HL-60/S4 (cell line): ENCODE measurements around the gene GPS1.

Experiments used
- in situ Hi-C: fragments of 300-500 bp; cut with MboI; formaldehyde crosslinking; loops from 2 replicates; pipeline ENCODE4 v1.14.3; 2022; ENCODE audit warnings: low sequenced_read_pairs

Gene GPS1

DNA sequence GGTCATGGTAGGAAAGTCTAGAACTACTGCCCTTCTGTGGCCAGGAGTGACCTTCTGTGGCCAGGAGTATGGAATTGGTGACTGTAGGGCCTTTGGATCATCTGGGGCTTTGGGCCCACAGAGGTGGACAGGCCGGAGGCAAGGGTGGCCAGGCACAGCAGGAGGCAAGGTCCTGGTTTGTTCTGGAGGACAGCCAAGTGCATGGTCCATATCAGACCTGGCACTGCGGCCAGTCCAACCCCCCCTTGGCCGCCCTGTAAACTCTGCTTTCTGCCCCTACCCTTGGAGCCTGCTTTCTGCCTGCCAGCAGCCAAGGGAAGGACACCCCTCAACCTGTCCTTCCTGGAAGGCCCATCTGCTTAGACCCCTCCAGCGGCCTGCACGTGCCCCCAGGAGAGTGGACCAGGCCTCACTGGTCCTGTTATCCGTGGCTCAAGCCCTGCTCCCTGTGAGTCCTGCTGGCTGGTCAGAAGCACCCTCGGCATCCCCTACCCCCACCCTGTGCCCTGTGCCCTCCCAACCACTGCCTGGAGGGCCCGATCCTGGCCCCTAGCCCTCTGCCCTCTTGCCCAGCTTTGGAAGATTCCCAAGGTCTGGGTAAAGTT lies 11.9 kb upstream of the GPS1 start:
- in situ Hi-C loops, result loop anchor here (10.0 kb wide), 1 partner anchor 115 kb away; no protein-coding TSS in a partner anchor

DNA sequence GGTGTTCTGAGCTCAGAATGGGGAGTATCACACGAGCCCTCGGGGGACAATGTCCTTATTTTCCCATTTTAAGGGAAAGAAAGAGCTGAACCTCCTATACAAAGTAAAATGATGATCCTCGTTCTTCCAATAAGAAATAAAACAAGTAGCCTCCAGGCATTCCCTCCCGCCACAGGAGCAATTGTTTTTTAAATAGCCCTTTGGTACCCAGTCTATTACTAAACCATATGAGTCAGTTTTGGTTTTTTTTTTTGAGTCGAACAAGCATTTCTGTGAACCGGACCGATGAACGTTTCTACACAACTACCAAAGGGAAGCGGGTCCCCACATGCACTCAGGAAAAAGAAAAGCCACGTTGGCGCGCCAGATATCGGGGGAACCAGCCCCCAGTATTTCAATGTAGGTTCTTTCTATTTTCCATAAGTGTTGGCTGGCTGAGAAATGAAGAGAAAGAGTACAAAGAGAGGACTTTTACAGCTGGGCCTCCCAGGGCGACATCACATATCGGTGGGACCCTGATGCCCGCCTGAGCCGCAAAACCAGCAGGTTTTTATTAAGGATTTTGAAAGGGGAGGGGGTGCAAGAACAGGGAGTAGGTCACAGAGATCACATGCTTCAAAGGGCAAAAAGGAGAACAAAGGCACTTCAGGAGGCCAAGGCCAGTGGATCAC lies 10.4 kb upstream of the GPS1 start:
- in situ Hi-C loops, result no loop called here

DNA sequence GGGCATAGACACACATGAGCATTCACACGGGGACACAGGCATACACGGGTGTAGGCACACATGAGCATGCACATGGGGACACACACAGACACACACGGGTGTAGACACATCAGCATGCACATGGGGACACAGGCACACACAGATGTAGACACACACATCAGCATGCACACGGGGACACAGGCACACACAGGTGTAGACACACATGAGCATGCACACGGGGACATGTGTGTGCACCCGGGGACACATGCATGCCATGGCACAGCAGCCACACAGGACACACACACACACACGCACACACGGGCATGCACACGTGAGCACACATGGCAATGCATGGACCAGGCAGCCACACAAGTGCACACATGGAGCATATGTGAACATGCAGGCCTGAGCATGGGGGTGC lies 9.0 kb upstream of the GPS1 start:
- in situ Hi-C loops, result no loop called here

DNA sequence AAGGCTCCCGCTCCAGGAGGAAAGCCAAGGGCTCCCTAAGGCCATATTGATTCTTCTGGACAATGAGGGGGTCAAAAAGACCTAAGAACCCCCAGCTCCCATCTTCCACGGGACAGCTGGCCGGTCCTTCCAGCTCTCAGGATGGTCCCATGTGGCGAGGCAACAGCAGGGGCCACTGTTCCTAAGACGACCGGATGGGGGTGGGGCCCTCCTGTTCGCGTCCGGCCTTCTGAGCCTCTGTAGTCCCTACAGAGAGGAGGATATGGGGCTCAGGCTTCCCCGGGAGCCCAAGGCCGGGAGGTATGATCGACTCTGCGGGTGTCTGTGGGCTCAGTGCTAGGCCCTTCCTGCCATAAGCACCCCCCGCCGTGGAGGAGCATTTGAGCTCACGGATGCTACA lies 8.2 kb upstream of the GPS1 start:
- in situ Hi-C loops, result no loop called here

DNA sequence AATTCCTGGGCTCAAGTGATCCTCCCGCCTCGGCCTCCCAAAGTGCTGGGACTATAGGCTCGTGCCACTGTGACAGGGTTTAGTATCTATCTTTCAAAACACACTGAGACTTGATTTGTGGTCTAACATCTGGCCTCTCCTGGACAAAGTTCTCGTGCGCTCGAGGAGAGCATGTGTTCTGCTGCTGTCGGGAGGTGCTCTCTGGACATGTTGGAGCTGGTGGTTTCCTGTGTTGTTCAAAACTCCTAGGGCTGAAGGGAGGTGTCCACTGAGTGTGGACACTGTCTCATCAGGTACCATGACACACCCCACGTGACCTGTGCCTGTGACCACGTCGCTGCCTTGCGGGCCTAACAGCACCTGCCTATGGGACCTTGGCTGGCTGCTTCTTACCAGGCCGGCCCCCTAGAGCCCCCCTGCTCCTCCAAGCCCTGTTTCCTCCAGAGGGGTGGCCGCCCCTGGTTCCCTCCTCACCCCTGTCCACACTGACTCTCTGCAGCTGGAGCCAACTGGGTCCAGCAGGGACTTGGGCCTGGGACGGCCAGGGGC lies 5.7 kb upstream of the GPS1 start:
- in situ Hi-C loops, result no loop called here

DNA sequence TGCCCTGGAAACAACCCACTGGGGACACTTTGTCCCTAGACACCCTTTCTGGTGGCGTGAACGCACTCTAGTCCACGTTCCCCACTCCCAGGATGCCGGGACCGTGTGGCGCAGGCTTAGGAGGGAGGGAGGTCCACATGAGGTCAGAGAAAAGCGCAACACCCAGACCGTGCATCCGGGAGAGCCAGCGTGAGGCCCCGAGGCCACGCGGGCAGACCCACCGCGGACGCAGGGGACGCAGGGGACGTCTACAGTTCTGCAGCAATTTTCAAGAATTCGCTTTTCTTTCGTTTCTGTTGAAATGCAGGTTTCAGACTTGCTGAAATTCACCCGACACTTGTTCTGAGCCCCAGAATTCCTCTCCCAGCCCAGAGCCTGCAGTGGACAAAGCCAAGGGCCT lies 4.8 kb upstream of the GPS1 start:
- in situ Hi-C loops, result no loop called here

DNA sequence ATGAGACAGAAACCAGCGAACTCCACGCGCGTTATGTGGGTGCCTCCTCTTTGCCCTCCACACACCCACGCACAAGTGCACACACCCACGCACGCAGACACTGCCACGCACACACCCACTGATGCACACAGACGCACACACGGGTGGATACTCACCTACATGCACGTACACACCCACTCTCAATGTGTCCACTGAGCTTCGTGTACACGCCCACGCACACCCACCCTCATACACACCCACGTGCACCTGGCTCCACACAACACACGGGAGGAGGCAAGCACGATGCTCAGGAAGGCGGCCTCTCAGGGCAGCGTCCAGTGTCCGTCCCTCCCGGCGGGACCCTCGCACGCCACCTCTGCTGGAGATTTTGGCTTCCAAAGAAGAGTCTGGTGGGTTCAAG lies 4.3 kb upstream of the GPS1 start:
- in situ Hi-C loops, result no loop called here

DNA sequence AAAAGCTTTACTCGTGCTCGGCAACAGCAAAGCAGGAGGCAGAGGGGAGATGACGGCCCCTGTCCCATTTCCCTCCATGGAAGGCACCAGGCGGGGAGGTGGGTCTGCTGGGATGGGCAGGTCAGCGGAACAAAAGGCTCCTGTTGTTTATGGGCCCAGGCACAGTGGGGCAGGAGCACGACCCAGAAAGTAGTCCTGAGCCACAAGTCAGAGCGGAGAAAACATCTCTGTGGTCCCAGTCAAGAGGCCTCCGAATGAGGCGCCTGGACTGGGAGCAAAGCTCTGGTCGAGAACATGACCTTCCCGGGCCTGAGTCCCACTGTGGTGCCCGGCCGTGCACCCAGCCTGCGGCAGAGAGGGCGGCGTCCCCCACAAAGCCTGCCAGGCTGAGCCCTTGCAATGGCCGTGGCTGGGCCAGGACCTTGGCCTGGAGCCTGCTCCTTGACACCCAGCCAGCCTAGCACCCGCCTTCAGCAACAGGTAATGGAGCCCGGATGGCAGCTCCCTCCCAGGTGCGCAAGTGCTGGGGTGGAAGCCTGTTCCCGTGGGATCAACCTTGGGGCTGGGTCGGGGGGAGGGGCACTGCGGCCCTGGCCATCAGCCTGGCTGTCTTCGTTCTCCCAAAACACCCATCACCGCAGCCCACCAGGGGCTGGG lies 3.7 kb upstream of the GPS1 start:
- in situ Hi-C loops, result no loop called here

DNA sequence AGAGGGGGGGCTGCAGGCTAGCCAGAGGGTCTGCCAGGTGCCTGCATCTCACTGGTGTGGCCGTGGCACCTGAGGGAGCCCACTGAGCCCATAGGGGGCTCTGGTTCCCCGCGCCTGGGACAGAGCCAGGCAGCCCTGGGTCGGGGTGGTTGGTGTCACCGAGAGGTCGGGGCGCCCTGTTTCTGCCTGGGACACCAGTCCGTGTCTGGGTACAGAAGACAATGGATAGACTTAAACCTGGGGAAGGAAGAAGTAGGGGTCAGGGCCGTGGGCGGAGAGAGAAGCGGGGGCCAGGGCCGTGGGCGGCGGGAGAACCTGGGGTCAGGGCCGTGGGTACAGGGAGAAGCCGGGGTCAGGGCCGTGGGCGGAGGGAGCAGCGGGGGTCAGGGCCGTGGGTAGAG lies 3.1 kb upstream of the GPS1 start:
- in situ Hi-C loops, result no loop called here

DNA sequence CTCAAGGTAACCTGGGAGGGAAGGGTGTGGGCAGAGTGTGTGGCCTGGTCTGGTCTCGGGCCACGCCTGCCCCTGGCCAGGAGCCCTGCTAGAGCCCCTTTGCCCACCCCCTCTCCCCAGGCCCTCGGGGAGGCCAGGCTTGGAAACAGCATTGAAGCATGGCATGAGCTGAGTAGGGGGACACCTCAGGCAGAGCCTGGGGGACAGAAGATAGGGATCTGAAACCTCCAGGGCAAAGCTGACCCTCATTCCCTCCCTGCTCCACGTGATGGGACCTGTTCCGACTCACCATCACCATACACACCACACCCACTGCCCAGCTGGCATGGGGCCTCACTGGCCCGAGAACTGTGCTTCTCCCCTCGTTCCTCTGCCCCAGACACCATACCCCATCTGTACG lies 2.6 kb upstream of the GPS1 start:
- in situ Hi-C loops, result no loop called here

DNA sequence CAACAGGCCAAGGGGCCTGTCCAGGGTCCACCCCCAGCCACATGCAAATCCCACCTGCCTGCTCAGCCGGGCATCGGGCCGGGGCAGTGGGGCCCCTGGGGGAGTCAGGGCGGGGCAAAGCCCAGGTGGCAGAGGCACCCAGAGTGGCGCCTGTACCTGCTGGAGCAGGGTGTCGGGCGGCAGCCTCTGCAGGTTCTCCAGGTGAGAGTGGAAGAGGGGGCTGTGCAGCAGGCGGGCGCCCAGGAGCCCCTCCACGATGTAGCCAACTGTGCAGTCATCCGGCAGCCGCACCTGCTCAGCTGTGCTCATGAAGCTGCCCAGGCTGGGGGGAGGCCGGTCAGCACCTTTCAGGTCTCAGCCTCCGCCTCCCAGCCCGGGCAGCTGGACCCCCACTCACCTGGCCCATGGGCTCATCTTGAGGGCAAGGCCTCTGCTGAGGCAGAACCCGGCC lies 2.2 kb upstream of the GPS1 start:
- in situ Hi-C loops, result no loop called here

DNA sequence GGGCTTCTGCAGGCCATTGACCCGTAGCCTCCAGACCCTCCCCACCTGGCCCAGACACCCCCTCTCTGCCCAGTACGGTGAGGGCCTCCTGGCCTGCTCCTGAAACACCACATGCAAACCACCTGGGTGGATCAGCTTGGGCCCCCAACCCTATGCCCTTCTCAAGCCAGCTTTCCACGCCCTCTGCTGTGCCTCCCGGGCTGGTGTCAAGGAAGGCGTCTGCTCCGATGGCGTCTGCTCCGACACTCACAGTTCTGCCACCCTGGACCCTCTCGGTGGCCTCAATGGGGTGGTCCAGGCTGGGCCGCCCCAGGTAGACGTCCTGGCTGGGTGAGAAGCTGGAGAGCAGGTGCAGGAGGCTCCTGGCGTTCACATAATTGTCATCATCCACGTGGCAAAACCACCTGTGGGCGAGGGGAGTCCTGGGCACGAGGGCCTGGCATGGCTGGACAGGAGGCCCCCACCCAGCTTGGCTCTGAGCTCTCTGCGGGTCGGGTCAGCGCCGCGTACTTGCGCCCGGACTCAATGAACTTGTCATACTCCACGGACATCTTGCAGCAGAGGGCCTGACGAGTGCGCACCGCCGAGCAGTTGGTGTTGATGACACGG lies 1.4 kb upstream of the GPS1 start:
- in situ Hi-C loops, result no loop called here

DNA sequence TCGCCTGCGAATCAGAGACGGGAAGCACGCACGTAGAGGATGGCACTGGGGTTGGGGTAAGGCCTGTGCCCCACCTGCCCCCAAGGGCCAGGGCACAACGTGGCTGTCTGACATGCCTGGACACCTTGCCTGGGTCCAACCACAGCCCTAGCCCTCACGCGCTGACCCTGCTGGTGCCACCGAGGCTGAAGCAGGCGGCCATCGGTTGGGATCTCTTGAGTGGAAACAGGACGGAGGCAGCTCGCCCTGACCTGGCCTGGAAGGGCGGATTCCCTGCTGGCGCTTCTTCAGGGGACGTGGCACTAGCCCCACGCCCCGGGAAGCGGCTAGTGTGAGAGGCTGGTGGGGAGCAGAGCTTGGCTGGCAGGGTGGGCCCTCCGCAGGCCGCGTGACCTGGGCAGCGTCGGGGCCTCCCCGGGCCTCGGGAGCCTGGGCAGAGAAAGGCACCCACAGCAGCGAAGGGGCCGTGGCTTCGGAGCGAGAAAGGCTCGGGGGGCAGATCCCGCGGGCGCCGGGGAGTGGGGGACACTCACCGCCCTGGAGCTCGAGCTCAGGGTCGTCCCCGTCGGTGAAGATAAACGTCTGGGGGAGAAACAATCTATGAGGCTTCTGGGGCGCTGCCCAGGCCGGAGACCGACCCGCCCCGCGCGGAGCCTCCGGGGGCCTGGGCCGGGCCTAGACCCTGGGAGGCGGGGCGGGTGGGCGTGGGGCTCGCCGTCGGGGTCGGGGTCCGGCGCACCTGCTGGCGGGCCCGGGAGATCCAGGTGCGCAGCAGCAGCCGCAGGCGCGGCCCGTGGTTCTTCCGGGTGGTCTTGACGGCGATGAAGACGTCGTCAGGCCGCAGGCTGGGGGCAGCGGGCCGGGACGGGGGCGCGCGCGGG lies 697 bp upstream of the GPS1 start:
- in situ Hi-C loops, result no loop called here

DNA sequence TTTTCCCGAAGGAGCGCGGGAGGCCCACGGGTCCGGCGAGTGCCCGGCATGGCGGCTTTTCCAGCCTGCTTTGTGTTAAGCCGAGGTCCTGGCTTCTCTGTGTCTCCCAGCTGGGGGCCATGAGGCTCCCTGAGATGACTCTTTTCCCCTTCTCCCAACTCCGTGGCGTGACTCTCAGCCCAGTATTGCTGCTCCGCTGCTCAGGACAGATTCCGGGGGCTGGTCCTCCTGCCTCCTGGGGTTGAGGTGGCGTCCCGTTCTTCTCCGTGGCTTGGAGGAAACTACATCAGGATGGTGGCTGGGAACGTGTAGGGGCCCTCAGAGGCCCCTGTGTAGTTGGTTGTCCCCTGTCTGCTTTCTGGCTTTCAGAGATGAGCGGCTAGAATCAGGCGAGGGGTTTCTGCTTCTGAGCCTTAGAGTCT lies 951 bp downstream of the GPS1 start:
- in situ Hi-C loops, result no loop called here

DNA sequence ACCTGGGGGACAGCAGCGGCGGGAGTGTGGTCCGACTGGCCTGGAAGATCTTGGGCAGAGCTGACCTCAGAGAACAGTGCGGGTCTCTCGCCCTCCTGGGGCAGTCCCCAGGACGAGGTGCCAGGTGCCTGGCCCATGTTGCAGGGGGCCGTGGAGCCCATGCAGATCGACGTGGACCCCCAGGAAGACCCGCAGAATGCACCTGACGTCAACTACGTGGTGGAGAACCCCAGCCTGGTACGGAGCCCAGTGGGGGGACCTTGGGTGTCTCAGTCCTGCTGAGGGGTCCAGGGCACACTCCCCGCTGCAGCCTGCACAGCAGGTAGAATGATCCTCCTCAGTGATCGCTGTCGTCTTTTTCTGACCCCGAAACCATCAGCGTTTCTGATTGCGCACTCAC lies 1.4 kb downstream of the GPS1 start:
- in situ Hi-C loops, result no loop called here

DNA sequence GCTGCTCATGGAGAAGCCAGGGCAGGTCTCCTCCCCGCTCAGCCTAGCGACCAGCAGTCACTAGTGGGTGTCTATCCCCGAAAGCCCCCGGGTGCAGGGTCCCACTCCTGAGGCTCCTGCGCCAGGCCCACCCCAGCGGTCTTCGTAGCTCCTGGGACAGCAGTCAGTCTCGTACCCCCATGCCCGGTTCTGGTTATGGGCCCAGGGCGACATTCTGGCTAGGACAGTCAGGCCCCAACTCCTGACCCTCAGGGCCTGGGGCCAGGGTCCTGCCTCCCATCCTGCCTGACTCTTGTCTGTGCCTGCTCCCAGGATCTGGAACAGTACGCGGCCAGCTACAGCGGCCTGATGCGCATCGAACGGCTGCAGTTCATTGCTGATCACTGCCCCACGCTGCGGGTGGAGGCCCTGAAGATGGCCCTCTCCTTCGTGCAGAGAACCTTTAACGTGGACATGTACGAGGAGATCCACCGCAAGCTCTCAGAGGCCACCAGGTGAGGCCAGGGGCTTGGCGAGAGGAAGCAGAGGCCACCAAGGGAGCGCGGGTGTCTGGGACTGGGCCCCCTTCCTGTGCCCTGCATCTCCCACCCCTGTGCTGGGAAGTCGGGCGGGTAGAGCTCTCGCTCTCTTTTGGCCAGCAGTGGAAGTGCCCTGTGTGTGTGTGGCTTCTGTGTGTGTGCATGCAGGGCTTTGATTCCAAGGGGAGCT lies 2.0 kb downstream of the GPS1 start:
- in situ Hi-C loops, result no loop called here

DNA sequence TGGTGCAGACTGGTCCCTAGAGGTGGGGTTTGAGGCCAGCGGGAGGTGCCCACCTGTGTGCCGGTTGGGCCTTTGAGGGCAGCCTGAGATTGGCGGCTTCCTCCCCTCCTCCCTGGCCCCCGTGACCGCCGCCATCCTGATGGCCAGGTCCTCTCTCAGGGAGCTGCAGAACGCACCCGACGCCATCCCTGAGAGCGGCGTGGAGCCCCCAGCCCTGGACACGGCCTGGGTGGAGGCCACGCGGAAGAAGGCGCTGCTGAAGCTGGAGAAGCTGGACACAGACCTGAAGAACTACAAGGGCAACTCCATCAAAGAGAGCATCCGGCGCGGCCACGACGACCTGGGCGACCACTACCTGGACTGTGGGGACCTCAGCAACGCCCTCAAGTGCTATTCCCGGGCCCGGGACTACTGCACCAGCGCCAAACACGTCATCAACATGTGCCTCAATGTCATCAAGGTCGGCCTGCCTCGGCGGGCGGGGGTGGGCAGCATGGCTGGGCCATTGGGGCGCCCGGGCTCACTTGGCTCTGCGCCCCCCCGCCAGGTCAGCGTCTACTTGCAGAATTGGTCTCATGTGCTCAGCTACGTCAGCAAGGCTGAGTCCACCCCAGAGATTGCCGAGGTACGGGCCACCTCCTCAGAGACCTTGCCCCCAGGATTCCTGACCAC lies 2.8 kb downstream of the GPS1 start:
- in situ Hi-C loops, result no loop called here

DNA sequence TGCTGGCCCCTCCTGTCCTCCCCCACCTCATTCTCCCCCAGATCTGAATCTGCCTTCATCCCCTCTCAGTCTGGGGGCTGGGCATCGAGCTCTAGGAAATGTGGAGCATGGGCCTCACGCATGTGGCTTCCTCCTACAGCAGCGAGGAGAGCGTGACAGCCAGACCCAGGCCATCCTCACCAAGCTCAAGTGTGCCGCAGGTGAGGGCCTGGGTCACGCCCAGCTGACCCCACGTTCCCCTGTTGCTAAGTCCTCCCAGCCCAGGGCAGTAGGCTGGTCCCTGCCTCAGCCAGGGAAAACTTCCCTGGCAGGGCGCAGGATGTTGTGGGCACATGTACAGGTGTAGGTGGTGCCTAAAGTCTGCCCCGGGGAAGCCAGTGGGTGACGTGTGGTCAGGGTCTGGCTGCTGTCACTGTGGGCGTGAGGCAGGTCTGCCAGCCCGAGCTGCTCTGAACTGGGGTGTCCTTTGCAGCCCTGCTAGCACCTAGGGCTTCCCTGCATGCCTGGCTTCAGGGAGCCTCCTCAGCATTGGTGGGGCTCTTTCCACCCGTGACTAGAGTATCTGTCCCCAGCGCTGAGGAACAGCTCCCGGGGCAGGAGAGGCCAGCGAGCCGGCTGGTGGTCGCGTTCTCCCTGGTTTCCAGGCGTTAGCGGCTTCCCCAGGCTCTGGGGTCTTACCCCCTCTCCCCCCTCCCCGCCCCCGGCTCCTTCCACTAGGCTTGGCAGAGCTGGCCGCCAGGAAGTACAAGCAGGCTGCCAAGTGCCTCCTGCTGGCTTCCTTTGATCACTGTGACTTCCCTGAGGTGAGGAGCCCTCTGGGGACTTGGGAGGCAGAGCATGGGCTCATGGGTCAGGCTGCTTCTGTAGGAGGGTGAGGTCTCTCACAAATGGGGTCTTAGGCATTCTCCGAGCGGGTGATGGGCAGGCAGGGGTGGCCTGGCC lies 3.6 kb downstream of the GPS1 start:
- in situ Hi-C loops, result no loop called here
